Right atrium auricular region (tissue), 2 donors: Measurements from ENCODE around the gene THRB. TPM values are rescaled to one million over a fixed set of nuclear protein-coding genes. Genes with fewer than 3 reads are reported as not detected.

ENCODE experiments used
- DNase-seq: peaks from one replicate; pipeline ENCODE4 v3.0.0-alpha.2; 2019; ENCODE audit warnings: low spot score
- H3K27ac ChIP-seq, 2 donors: fragments of 200-600 bp; sonication (generic); 1 replicate in 1 of 2; 2 replicates in 1 of 2; pipeline ENCODE4 v1.5.1; 2016 to 2019
- H3K27me3 ChIP-seq, 2 donors: fragments of 200-600 bp; sonication (generic); one replicate each; pipeline versions ENCODE4 v1.5.1 to v1.6.0; 2017 to 2019
- H3K36me3 ChIP-seq: fragments of 200-600 bp; sonication (generic); one replicate; pipeline ENCODE4 v1.5.1; 2016
- H3K4me1 ChIP-seq, 2 donors: fragments of 200-600 bp; sonication (generic); one replicate each; pipeline versions ENCODE4 v1.5.1 to v1.6.0; 2017 to 2019
- H3K4me3 ChIP-seq, 2 donors: fragments of 200-600 bp; sonication (generic); 1 replicate in 1 of 2; 2 replicates in 1 of 2; pipeline ENCODE4 v1.5.1; 2017 to 2019; ENCODE audit warnings: mild to moderate bottlenecking in 1 of 2, moderate library complexity in 1 of 2
- H3K9me3 ChIP-seq, 2 donors: fragments of 200-600 bp; sonication (generic); one replicate each; pipeline ENCODE4 v1.5.1; 2019
- CTCF ChIP-seq, 2 donors: fragments of 200-600 bp; sonication (generic); IDR thresholded peaks; one replicate each; pipeline ENCODE4 v1.5.1; 2019; ENCODE audit warnings: antibody characterized with exemption in 2 of 2
- total RNA-seq, 2 donors: library from RNA; depleted of rRNA; stranded (reverse); fragments of >200 nt; gene quantifications; one replicate each; pipeline ENCODE4 v1.1.0, GENCODE V29; 2016

The THRB gene
- total RNA-seq, 2 donors from 2014 or later: 4.2 to 7.0 TPM

- Histone ChIP-seq H3K27me3 (no peaks in the 10 kb centered on the region), H3K4me1 (peaks cover 0 to 3% of the 10 kb centered on the region in 2 donors), H3K36me3 (no peaks in the 10 kb centered on the region), H3K4me3 (no peak overlapping the region), H3K9me3 (peaks cover 0 to 5% of the 10 kb centered on the region in 2 donors), H3K27ac (no peak overlapping the region)
- TF ChIP-seq CTCF (IDR thresholded peaks at IDR 0.05): peak in 1 of 2 donors; percentile 36
- no peak for DNase-seq
Observed at GRCh38 chr3:24359645-24360462, 134.8 kb downstream of the THRB start.

- no peak overlapping the region for H3K27ac ChIP-seq
- no peaks in the 10 kb centered on the region for H3K4me1 ChIP-seq
- H3K4me3 ChIP-seq: no peak overlapping the region
- DNase-seq: no peak
- peaks cover 0 to 6% of the 10 kb centered on the region in 2 donors for H3K9me3 ChIP-seq
- TF ChIP-seq CTCF (IDR thresholded peaks at IDR 0.05): no peak
- no peaks in the 10 kb centered on the region for H3K36me3 ChIP-seq
- no peaks in the 10 kb centered on the region for H3K27me3 ChIP-seq
Observed at GRCh38 chr3:24359102-24359501, 135.5 kb downstream of the THRB start.

- Histone ChIP-seq H3K36me3 (no peaks in the 10 kb centered on the region), H3K4me1 (no peaks in the 10 kb centered on the region), H3K9me3 (peaks cover 0 to 6% of the 10 kb centered on the region in 2 donors), H3K27ac (no peak overlapping the region), H3K4me3 (no peak overlapping the region), H3K27me3 (no peaks in the 10 kb centered on the region)
- TF ChIP-seq CTCF (IDR thresholded peaks at IDR 0.05): no peak
- DNase-seq: no peak
Observed at GRCh38 chr3:24357635-24358034, 137.0 kb downstream of the THRB start.

GRCh38 chr3:24355806-24356205 is 138.8 kb downstream of the THRB start:
- Histone ChIP-seq H3K36me3 (no peaks in the 10 kb centered on the region), H3K4me1 (peaks cover 0 to 11% of the 10 kb centered on the region in 2 donors), H3K27ac (no peak overlapping the region), H3K27me3 (no peaks in the 10 kb centered on the region), H3K9me3 (peaks cover 0 to 6% of the 10 kb centered on the region in 2 donors), H3K4me3 (no peak overlapping the region)
- no peak for DNase-seq
- no peak for TF ChIP-seq CTCF (IDR thresholded peaks at IDR 0.05)

- Histone ChIP-seq H3K4me3 (no peak overlapping the region), H3K9me3 (peaks cover 0 to 6% of the 10 kb centered on the region in 2 donors), H3K27me3 (no peaks in the 10 kb centered on the region), H3K36me3 (no peaks in the 10 kb centered on the region), H3K4me1 (peaks cover 0 to 11% of the 10 kb centered on the region in 2 donors), H3K27ac (no peak overlapping the region)
- no peak for DNase-seq
- TF ChIP-seq CTCF (IDR thresholded peaks at IDR 0.05): no peak
Observed at GRCh38 chr3:24354230-24354629, 140.4 kb downstream of the THRB start.
